Right lung (tissue), 5 donors: ENCODE results near the gene NUPR1. TPM values are rescaled to one million over a fixed set of nuclear protein-coding genes. Genes with fewer than 3 reads are reported as not detected.
"Not testable (repeated sequence)": the region's sequence is repeated elsewhere in the genome, so short reads cannot be mapped to it uniquely, and the experiment has no call there.

Experiments used
- DNase-seq, 2 donors: peaks; one replicate each; pipeline ENCODE4 v3.0.0-alpha.2; 2013
- polyA plus RNA-seq, 5 donors: library from polyadenylated mRNA; unstranded; fragments of 120-200 nt; gene quantifications; one replicate each; pipeline versions ENCODE4 v1.2.1 to v1.2.3, GENCODE V29; 2013; ENCODE audit warnings: inconsistent platforms in 1 of 5, low replicate concordance in 1 of 5; ENCODE audit not compliant: insufficient read length in 5 of 5, insufficient read depth in 1 of 5

Gene NUPR1
- polyA plus RNA-seq, 5 donors: 29.7 to 51.1 (median 36.1) TPM

DNA sequence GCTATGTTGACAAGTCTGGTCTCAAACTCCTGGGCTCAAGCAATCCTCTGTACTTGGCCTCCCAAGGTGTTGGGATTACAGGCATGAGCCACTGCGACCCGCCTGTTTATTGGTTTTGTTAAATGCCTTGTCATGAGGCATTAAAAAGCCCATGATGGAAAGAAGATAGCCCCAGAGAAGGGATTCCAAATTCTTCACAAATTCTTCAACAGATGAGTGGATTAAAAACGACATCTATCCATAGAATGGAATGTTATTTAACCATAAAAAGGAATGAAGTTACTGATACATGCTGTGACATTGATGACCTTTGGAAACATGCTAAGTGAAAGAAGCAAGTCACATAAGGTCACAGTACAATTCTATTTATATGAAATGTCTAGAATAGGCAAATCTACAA, 19.7 kb upstream of the NUPR1 start:
- DNase-seq: no peak

DNA sequence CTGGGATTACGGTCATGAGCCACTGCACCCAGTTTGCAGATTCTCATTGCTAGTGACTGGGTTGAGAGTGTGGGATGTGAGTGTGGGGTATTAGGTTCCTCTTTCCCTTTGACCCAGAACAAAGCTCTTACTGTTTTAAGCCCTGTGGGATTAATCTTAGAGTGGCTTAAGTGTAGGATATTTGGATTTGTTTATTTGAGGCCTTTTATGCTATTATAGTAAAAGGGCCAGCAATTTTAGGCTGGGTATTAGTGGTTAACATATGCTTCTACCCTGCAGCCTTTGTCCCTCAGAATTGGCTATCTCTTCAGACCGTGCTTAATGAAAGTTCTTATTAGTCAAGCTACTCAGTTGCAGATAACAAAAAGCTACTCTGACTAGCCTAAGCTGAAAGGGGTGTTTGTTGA, 18.1 kb upstream of the NUPR1 start:
- DNase-seq: no peak

DNA sequence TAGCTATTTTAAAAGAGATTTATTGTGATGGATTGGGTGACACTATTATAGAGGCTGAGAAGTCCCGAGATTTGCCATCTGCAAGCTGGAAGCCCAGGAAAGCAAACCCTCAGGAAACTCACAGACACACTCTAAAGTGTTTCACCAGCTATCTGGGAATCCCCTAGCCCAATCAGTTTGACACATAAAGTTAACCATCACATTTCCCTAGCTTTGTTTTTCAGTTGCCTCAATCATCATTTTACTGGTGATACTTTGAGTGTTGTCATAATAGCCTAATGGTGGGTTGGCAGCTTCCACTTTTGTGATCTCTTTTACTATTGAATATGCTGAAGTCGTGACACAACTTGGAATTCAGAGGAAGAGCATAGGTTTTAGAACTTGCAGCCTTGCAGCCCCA, 16.8 kb upstream of the NUPR1 start:
- DNase-seq: no peak

DNA sequence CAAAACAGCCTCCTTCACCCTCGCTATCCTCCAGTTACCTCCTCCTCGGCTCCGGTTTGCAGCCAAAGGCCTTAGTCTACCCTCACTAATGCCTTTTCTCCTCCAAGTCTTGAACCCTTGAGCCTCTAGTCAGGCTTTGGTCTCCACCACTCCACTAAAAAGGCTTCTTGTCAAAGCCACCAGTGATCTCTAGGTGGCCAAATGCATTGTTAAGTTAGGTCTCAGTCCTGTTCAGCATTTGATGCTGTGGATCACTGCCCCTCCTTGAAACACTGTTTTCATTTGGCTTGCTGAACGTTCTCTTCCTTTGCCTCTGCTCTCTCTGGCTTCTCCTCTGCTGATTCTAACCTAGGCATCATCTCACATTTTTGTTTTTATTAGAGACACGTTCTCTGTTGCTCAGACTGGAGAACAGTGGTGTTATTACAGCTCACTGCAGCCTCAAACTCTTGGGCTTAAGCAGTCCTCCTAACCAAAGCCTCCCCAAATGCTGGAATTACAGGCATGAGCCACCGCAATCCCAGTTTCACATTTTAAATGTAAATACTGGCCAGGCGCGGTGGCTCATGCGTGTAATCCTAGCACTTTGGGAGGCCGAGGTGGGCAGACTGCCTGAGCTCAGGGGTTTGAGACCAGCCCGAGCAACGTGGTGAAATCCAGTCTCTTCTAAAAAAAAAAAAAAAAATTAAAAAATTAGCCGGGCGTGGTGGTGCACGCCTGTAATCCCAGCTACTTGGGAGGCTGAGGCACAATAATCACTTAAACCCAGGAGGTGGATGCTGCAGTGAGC, 16.1 kb upstream of the NUPR1 start:
- no peak for DNase-seq

DNA sequence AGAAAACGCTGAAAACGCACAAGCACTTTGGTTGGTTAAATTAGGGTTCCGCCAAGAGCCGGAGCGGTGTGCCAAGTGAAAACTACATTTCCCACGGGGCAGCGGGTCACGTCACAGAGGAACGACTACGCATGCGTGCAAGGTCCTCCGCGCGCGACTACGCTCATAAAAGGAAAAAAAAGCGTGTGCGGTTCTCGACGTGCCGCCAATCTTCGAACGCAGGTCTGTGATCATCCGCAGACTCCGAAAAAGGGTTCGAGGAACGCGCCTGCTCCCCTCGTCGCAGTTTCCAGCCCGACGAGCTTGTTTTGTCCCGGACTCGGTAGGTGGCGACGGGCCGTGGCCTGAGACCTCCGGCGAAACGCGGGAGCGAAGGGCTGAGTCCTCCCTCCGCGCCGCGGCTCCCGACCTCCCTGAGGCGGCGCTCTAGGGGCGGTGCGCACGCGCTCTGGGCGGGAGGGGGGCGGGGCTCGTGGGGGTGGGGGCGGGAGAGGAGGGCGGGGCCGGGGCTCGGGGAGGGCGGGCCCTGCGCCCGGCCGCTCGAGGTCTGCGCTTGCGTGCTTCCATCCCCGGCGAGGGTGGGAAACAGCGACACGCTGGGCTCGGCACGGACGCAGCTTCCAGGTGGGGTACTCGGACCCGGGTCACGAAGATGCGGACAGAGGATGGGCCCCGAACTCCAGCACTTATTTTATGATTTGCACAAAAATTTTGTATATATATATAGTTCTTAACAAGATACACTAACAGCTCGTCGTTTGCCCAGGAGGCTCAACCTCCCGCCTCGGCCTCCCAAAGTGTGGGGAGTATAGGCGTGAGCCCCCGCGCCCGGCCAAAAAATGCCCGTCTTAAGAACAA, 15.2 kb upstream of the NUPR1 start, which contains the start of gene SGF29:
Gene SGF29 (plus strand): TSS at position 145 of the 858 bp plus-strand sequence. CDS start 27,150 bp downstream, outside the sequence.
- peak; percentile 87 to 96 for DNase-seq

DNA sequence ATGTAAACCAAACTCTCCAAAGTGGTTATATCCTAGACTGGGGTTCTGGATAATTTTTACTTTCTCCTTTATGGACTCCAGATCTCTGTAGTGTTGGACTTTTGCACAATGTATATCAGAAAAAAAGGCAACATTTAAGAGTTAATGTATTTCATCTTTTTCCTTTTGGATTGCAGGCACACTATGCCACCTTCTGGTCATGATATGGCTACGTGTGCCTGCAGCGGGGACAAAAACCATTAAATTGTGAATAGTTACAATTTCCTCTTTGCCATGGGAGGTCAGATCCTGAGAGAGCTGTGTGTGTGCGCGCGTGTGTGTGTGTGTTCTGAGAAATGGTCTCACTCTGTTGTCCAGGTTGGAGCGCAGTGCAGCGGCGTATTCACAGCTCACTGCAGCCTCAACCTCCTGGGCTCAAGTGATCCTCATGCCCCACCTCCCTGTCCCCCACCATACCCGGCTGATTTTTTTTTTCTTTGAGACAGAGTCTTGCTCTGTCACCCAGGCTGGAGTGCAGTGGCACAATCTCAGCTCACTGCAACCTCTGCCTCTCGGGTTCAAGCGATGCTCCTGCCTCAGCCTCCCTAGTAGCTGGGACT, 10.6 kb upstream of the NUPR1 start:
- no peak for DNase-seq

DNA sequence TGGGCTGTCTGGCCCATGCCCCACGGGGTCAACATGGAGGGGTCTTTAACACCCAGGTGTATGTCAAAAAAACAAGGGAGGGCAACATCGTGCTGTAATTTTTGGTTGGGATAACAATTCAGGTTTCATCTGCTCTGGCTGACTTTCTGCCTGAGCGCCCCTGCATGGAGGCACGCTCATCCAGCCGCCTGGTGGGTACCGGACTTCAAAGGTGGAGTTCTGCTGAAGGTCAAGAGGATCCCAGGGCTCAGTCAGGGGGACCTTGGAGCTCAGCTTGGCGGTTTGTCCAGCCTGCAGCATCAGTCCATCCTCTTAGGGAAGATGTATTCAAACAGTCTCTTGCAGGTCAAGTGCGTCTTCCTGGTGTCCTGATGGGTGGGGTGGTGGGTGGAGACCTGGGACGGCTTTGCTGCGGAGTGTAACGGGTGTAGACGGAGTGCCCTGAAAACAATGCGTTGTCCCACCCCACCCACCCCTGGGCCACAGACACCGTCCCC, 9.6 kb upstream of the NUPR1 start:
- DNase-seq: no peak

DNA sequence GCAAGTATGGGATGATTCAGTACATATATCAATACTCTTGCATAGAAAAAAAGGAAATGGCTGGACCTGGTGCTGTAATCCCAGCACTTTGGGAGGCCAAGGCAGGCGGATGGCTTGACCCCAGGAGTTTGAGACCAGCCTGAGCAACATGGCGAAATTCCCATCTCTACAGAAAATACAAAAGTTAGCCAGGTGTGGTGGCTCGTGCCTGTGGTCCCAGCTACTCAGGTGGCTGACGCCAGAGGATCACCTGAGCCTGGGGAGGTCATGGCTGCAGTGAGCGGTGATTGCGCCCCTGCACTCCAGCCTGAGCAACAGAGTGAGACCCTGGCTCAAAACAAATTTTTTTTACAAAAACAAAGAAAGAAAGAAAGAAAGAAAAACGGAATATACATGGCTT, 7.9 kb upstream of the NUPR1 start:
- DNase-seq: no peak

DNA sequence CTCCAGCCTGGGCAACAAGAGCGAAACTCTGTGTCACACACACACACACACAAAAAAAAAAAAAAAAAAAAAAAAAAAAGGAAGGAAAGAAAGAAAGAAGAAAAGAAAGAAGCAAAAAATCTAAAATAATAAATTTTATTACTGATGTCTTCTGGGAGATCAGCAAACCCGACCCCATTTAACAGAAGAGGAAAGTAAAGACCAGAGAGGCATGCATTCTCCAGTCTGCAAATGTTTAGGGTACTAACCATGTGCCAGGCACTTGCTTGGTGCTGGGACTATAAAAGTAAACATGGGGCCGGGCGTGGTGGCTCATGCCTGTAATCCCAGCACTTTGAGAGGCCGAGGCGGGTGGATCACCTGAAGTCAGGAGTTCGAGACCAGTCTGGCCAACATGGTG, 7.2 kb upstream of the NUPR1 start:
- not testable (repeated sequence) for DNase-seq

DNA sequence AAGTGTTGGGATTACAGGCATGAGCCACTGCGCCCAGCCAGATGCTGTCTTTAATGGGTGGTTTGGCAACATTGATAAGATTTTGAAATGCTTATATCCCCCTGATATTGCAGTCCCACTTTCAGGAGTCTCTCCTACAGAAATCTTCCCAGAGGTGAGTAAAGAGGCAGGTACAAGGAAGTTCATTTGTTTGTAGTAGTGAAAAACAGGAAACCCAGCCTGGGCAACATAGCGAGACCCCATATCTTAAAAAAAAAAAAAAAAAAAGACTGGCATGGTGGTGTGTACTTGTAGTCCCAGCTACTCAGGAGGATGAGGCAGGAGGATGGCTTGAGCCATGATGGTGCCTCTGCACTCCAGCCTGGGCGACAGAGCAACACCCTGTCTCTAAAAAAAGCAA, 6.2 kb upstream of the NUPR1 start:
- no peak for DNase-seq

DNA sequence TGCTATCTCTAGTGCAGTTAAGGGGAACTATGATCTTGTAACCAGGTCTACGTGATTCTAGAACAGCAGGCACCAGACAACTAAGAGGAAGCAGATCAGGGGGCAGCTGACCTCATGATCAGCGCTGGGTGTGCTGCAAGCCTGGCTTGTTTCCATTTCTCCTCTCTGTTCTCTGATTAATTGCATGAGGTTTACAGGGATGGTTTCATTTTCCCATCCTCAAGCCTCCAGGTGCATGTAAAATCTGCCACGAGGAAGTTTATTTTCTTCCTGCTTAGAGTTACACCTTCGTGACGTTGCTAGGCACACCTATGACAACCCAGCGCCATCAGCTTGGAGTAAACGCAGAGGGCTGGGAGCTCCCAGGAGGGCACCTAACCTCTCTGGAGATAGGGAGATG, 4.3 kb upstream of the NUPR1 start:
- no peak for DNase-seq

DNA sequence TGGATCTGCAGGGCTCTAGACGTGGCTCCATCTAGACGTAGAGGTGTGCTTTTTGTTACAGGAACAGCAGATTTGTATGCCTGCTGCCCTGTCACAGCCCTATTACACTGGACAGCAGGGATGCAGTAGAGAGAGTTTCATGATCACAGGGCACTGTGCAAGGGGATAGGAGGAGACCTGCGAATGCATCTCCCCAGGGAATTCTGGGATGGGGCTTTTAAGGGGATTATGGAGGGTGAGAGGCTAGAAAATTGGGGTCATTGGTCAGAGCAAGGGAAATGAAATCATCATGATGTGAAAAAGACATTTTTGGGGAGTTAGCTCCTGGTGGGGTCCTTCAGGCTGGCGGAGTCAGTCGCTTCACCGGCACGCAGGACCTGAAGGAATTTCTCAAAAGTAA, 3.9 kb upstream of the NUPR1 start:
- DNase-seq: no peak

DNA sequence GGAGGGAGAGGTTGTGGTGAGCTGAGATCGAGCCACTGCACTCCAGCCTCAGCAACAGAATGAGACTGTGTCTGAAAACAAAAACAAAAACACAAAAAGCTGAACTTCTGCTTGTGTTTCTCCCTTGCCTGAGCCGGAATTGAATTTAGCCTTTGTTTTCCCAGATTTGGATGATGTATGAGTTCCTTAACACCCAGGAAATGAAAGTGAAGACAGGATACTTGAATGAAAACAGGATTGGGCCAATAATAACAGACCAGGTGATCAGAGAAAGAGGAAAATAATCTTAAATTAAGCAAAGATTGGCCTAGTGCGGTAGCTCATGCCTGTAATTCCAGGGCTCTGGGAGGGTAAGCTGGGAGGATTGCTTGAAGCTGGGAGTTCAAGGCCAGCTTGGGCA, 1.6 kb upstream of the NUPR1 start:
- no peak for DNase-seq

DNA sequence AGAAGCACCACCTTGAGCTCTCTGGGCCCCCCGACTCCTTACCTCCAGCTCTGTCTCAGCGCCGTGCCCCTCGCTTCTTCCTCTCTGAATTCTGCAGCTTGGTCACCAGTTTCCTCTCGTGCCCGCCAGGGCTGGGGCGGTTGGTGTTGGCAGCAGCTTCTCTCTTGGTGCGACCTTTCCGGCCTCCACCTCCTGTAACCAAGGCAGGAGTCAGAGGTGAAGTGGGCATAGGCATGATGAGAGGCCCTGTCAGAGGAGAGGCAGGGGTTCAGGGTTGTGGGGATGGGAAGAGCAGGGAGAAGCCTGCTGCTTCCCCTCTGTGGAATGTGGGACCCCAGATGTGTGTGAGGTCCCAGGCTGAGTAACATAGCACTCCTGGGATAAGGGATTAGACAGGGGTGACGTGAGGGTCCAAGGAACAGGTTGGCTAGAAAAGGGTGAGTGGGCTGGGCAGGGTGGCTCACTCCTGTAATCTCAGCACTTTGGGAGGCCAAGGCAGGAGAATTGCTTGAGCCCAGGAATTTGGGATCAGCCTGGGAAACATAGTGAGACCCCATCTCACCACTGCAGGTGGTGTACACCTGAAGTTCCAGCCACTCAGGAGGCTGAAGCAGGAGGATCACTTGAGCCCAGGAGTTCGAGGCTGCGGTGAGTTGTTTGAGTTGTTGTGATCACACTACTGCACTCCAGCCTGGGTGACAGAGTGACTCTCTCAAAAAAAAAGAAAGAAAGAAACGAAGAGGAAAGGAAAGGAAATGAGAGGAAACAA, 626 bp downstream of the NUPR1 start:
- no peak for DNase-seq

DNA sequence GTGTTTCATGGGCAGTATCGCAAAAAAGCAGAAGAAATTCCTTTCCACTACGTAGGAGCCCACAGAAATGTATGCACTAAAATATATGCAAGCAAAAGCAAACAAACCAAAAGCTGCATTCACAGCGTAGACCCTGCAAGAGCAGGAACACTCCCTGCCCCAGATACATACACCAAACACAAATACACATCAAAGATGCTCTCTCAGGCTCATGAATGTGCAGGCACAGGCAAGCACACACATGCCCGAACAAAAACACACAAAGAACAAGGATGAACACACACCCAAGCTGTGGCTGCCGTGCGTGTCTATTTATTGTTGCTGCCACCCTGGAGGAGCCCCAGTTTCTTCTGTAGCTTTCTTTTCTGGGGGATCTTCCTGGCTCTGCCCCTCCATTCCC, 1.7 kb downstream of the NUPR1 start:
- no peak for DNase-seq

DNA sequence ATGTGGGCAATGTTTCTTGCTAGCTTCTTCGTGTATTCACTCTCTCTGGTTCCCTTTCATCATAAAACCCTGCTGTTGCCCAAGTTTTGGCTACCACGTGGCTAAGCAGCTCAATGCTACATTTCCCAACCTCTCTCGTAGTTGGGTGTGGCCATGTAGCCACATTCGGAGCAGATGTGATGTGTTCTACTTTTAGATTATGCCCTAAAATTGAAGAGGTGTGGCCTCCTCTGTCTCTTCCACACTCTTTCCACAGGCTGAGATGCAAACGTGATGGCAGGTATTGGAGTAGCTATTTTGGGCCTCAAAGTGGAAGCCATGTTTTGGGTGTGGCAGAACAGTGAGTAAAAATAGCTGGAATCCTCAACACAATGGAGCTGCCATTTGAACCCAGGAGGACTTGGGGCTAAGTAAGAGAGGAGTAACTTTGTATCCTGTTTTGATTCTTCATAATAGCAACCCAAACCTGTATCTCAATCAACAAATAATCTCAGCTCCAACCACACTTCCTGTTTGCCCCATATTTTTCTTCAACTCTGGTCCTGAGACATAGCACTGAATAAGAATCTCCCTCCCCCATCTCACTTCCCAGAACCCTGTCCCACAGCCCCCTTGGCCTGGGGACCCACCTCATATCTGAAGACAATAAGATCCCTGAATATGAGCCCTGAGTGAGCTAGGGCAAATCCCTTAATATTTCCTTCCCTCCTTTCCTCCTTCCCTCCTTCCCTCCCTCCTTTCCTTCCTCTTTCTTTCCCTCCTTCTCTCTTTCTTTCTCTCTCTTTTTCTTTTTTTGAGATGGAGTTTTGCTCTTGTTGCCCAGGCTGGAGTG, 4.0 kb downstream of the NUPR1 start:
- no peak for DNase-seq

DNA sequence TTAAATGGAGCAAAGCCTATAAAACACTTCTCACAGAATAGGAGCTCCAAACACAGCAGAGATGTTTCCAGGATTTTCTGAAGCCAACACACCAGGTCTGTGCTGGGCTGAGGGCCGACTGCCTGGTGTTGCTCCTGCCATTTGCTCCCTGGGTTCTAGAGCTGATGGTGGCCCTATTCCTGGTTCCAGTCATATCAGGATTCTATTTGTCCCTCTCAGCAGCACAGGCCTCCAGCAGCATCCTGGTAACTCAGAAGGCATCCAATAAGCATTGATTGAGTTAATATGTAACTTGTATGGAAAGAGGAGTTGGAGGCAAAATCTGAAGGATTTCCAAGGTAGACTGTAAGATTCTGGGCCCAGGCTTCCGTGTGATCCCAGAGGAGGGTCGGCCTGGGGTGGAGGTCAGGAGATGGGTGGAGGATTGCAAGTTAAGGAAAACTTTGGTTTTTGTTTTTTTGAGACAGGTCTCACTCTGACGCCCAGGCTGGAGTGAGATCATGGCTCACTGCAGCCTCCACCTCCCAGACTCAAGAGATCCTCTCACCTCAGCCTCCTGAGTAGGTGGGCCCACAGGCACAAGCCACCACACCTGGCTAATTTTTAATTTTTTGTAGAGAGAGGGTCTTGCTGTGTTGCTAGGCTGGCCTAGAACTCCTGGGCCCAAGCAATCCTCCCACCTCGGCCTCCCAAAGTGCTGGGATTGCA, 5.7 kb downstream of the NUPR1 start:
- DNase-seq: no peak

DNA sequence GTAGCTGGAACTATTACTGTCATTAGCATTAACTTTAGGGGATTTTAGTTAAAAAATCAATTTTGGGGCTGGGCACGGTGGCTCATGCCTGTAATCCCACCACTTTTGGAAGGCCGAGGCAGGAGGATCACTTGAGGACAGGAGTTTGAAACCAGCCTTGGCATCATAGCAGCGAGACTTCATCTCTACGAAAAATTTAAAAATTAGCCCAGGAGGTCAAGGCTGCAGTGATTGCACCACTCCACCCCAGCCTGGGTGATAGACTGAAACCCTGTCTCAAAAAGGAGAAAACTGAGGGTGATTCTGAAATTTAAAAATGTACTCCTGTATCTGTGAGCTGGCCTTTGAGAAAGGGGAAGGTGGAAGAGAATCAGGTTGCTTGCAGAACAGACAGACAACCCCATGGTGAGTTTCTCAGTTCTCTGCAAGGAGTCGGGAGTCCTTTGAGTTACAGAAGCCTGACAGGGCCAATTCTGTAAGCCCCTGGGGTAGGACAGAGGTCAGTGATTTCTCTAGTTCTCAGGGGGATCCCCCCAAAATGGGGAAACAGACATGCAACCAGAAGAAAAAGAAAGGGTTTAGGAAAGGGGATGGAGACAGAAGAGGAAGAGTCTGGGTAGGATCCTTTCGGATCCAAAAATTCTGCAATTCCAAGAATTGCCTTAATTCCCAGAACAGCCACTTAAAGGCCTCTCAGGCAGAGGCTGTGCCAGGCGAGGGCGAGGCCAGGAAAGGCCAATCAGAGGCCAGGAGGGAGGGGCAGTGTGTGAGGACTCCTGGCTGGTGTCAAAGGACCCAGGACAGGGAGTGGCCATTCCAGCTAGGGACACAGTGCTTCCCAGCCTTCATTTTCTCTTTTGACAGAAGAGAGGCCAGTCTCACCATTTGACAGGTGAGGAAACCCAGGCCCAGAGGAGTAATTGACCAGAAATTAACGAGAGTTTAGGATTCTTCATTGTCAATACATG, 6.7 kb downstream of the NUPR1 start:
- no peak for DNase-seq

DNA sequence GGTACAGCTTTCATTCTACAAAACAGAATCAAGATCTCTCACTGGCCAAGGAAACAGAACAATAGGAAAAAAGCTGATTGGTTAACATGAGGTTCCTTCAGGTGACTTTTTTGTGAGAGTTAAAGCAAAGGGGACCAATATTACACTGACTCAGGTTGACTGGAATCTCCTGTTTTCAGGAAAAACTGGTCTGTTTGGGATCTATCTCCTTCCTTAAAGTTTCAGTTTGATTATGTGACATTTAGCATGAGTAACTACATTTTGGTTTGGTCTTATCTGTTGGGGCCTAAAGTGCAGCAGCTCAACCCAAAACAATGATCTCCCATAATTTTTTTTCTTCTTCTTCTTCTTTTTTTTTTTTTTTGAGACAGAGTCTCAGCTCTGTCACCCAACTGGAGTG, 9.7 kb downstream of the NUPR1 start:
- DNase-seq: no peak
